Kidney epithelial cell (primary cell): Measurements from ENCODE around the gene RAB2B. TPM values are rescaled to one million over a fixed set of nuclear protein-coding genes. Genes with fewer than 3 reads are reported as not detected.

Experiments used
- DNase-seq: peaks from one replicate; pipeline ENCODE4 v3.0.0-alpha.2; 2010; ENCODE audit warnings: low read depth
- H3K27me3 ChIP-seq: 2 replicates; pipeline ENCODE4 v1.6.0; 2011; ENCODE audit warnings: low read length; ENCODE audit not compliant: control insufficient read depth, insufficient read depth
- H3K36me3 ChIP-seq: 2 replicates; pipeline ENCODE4 v1.5.1; 2011; ENCODE audit warnings: low read length; ENCODE audit not compliant: control insufficient read depth, insufficient read depth
- H3K4me3 ChIP-seq: 2 replicates; pipeline ENCODE4 v1.5.1; 2011; ENCODE audit warnings: low read depth, mild to moderate bottlenecking, control low read depth, low read length
- CTCF ChIP-seq: IDR thresholded peaks from 2 replicates; pipeline ENCODE4 v1.5.1; 2011; ENCODE audit warnings: mild to moderate bottlenecking, moderate library complexity, low read length, control low read depth, inconsistent platforms; ENCODE audit not compliant: insufficient read depth, poor library complexity, severe bottlenecking
- total RNA-seq: library from RNA; depleted of rRNA; stranded (reverse); fragments of >200 nt; gene quantifications from 2 replicates; pipeline ENCODE4 v1.2.3, GENCODE V29; 2015

The RAB2B gene
- total RNA-seq, 1 donor from 2014 or later = 29.5 TPM

- peak overlapping the region; percentile 57 for H3K4me3 ChIP-seq
- no peaks in the 10 kb centered on the region for H3K27me3 ChIP-seq
- DNase-seq = no peak
- no peaks in the 10 kb centered on the region for H3K36me3 ChIP-seq
- TF ChIP-seq CTCF = no peak
Measured at GRCh38 chr14:21509432-21510143, 32.8 kb upstream of the RAB2B start.

DNA sequence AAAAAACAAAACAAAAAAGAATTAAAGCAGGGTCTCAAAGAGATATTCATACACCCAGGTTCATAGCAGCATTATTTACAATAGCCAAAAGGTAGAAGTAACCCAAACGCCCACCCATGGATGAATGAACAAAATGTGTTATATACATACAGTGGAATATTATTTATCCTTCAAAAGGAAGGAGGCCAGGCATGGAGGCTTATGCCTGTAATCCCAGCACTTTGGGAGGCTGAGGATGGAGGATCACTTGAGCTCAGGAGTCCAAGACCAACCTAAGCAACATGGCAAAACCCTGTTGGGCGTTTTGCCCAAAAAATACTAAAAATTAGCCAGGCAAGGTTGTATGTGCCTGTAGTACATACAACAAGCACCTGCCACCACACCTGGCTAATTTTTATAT, 29.8 kb upstream of the RAB2B start:
- Histone ChIP-seq H3K27me3 (no peaks in the 10 kb centered on the region), H3K4me3 (no peak overlapping the region), H3K36me3 (no peaks in the 10 kb centered on the region)
- DNase-seq = no peak
- TF ChIP-seq CTCF = no peak

- Histone ChIP-seq H3K27me3 (no peaks in the 10 kb centered on the region), H3K36me3 (peaks cover 1% of the 10 kb centered on the region), H3K4me3 (no peak overlapping the region)
- no peak for DNase-seq
- no peak for TF ChIP-seq CTCF
Measured at GRCh38 chr14:21505012-21505553, 28.3 kb upstream of the RAB2B start.

DNA sequence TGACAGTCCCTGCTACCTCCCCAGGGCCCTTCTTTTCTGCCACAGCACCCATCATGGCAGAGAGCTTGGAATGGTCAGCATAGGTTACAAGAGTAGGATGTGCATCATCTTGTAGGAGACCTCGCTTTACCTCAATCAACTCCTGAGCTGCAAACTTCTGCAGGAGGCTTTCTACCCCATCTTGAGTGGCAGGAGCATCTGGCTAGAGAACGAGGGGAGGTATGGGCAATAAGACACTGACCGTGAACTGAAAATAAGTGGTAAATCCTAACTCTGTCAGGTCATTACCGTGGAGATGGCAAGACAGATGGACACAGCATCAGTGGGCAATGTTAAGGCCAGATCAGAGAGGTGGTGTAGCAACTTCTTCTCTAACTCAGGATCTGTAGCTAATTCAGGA, 26.6 kb upstream of the RAB2B start:
- DNase-seq = no peak
- H3K4me3 ChIP-seq = no peak overlapping the region
- H3K27me3 ChIP-seq = no peaks in the 10 kb centered on the region
- TF ChIP-seq CTCF = no peak
- H3K36me3 ChIP-seq = peaks cover 1% of the 10 kb centered on the region

- Histone ChIP-seq H3K27me3 (no peaks in the 10 kb centered on the region), H3K4me3 (no peak overlapping the region), H3K36me3 (peaks cover 1% of the 10 kb centered on the region)
- TF ChIP-seq CTCF = no peak
- DNase-seq = no peak
Measured at GRCh38 chr14:21501568-21501967, 24.8 kb upstream of the RAB2B start.
